HFF-Myc (cell line): ENCODE data around the gene FXYD2.

Experiments
- DNase-seq: peaks from one replicate; pipeline ENCODE4 v3.0.0-alpha.2; 2011; ENCODE audit warnings: low read depth; ENCODE audit errors: extremely low read depth
- H3K4me3 ChIP-seq: replicated peaks from 2 replicates; pipeline ENCODE4 v1.5.1; 2011; ENCODE audit warnings: low read depth, mild to moderate bottlenecking, control low read depth, low read length
- TF ChIP-seq, protein P1 (sequence below): IDR thresholded peaks from 2 replicates; pipeline ENCODE4 v1.5.1; 2012; ENCODE audit warnings: mild to moderate bottlenecking, low read depth, low read length, control low read depth; ENCODE audit errors: missing control alignments

The FXYD2 gene

GRCh38 chr11:117862753-117863152 lies 38.2 kb upstream of the FXYD2 start:
- DNase-seq: no peak
- TF ChIP-seq, protein P1, sequence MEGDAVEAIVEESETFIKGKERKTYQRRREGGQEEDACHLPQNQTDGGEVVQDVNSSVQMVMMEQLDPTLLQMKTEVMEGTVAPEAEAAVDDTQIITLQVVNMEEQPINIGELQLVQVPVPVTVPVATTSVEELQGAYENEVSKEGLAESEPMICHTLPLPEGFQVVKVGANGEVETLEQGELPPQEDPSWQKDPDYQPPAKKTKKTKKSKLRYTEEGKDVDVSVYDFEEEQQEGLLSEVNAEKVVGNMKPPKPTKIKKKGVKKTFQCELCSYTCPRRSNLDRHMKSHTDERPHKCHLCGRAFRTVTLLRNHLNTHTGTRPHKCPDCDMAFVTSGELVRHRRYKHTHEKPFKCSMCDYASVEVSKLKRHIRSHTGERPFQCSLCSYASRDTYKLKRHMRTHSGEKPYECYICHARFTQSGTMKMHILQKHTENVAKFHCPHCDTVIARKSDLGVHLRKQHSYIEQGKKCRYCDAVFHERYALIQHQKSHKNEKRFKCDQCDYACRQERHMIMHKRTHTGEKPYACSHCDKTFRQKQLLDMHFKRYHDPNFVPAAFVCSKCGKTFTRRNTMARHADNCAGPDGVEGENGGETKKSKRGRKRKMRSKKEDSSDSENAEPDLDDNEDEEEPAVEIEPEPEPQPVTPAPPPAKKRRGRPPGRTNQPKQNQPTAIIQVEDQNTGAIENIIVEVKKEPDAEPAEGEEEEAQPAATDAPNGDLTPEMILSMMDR: no peak
- H3K4me3 ChIP-seq: no peak overlapping the region

- TF ChIP-seq, protein P1: no peak
- H3K4me3 ChIP-seq: no peak overlapping the region
- DNase-seq: no peak
Observed at GRCh38 chr11:117862019-117862725, 37.6 kb upstream of the FXYD2 start.

DNA sequence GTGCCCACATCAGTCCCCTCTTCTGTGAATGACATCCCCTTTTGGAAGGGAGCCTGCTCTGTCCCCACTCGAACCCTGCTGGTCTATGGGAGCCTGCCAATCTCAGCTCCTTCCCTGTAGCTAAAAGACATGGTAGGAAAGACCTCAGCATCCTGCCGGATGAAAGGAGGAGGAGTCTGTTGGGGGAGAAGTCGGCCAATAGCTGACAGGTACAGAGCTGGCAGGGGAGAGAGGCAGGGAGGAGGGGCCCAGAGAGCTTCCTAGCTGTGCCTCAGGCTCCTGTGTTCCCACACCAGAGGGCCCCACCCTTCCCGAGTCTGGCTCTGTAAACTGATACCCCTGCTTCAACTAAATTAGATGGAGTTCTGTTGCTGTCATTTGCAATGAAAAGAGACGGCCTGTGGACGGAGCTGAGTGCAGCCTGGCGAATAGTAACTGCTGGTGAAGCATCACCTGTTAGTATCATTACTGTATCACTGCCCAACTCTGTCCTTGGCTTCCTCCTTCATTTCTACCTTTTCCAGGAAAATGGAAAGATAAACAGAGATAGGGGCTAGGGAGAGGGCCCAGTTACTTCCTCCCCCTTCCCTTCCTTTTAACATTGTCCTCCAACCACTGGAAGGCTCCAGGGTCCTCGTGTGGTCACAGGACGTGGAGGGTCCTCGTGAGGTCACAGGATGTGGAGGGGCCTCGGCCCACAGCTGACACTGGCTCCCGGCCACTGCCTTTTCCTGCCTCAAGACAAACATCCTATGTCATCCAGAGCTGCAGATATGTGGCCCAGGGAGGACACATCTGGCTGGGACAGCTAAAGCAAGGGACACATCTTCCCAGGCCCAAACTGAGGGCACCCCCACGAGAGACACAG lies 36.8 kb upstream of the FXYD2 start:
- TF ChIP-seq, protein P1: no peak
- no peak for DNase-seq

GRCh38 chr11:117860139-117860538 lies 35.6 kb upstream of the FXYD2 start:
- H3K4me3 ChIP-seq: no peak overlapping the region
- TF ChIP-seq, protein P1: no peak
- no peak for DNase-seq

More for the DNA sequence above, 36.8 kb upstream of the FXYD2 start:
- no peak overlapping the region for H3K4me3 ChIP-seq

DNA sequence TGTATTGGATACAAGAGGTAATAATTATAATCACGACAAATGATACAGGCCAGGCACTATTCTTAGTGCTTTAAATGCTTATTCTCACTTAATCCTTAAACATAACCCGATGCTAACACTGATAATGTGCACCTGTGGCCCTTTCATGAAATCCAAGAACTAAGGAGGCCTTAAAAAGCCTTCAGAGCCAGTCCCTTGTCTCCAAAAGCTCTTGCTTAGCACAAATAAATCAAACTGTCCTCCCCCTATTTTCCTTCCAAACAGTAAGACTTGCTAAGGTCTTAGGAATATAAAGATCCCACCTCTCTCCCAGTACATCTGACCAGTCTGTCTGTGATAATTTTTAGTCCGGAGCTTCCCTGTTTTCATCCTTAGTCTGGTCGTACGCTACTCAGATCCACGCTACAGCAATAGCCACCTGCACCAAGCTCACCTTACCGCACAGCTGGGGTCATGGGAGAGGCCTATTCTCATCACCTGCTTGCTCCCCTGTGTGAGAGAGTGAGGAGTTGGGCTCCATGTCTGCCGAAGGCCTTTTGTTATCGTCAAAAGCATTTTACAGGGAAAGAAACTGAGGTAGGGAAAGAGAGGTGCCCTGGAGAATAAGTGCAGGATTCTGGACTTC lies 35.1 kb upstream of the FXYD2 start:
- no peak for DNase-seq
- TF ChIP-seq, protein P1: no peak
- no peak overlapping the region for H3K4me3 ChIP-seq

DNA sequence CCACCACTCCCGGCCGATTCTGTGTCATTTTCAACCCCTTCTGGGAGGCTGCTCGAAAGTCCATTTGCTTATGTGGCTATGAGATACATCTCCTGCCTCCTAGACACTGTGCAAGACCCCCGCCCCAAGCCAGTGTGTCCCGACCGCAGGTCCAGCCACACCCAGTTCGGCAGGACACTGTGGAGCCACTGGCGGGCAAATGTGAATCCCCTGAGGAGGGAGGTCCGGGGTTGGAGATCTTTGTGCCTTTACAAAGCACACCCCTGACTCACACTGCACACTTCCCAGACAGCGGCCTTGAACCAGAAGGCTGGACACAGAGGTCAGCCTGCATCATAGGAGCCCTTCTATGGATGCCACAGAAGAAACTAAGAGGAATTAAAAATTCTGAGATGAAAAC lies 34.5 kb upstream of the FXYD2 start:
- no peak overlapping the region for H3K4me3 ChIP-seq
- TF ChIP-seq, protein P1: no peak
- DNase-seq: no peak
